GM04504 (cell line): ENCODE data around the gene PCSK2.

Source experiments
- DNase-seq: peaks from one replicate; pipeline ENCODE4 v3.0.0-alpha.2; 2012; ENCODE audit warnings: low read depth

The PCSK2 gene

DNA sequence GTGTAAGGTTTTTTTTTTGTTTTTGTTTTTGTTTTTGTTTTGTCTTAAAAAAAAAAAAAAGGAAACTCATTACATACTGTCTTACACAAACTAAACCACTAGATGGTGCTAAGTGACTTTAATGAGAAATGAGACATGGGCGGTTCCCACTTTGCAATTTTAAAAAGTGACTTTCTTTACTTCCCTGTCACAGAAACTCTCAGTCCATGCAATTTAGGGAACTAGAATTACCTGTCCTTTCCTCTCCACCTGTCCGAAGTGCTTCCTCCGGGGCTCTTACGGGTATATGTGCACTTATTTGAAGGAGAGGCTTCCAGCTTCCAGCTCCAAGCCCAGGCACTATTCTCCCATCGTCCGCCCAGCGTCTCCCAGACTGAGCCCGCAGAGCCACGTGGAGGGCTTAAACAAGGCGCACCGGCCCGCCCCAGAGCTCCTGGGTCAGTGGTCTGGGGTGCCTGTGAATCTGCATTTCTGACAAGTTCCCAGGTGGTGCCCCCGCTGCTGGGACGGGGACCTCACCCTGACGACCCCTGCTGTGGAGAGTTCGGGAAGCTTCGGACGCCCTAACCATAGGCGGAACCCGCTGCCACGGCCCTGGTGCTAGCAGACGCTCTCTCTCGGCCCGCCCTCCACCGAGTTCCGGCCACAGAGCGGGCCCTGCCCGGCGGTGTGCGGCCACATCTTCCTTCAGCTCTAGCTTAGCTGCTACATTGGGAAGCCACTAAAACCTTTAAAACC is 278.2 kb downstream of the PCSK2 start:
- DNase-seq, result peak; percentile 38

DNA sequence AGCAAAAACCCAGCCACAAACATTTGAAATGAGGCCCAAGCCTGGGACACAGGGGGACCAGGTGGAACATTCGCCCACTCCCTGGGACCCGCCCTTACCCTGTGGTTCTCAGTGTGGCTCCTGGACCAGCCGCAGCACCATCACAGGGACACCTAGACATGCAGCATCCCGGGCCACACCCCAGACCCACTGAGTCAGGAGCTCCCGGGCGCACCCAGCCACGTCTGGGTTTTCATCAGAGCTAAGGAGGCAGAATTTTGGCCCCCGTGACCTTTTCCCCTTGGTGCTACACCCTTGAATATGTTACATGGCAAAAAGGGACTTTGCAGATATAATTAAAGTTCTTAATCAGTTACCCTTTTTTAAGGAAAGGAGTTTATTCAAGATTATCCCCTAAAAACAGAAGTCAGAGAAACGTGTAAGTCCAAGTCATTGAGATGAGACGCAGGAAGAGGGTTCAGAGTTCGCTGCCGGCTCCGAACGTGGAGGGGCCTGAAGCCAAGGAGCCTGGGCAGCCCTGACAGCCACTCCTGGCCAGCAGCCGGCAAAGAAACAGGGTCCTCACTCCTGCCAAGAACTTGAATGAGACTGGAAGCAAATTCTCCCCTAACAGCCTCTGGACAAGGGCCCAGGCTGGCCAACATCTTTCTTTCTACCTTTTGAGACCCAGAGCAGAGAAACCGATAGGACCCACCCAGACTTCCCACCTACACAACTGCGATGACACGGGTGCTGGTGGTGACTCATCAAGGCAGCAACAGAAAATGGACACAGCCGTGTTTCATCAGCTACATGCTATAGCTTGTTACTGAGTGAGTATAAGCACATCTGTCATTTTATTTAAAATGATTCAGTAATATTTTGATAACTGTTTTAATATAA is 279.0 kb downstream of the PCSK2 start:
- no peak for DNase-seq

DNA sequence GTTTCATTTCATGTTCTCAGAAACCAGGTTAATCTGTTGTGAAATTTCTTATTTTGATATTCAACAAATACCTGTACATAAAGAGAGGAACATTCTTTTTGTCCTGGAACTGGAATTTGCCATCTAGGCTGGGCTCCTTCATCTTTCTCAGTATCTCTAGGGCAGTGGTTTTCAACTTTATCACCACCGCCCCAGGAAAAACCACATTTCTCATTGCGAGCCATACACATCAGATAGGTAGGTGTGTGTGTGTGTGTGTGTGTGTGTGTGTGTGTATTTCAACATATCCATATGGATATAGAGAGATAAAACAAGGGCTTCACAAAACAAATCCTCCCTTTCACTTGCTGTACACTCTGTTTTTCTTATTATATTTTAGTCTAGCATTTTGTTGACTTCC is 280.2 kb downstream of the PCSK2 start:
- DNase-seq, result no peak

DNA sequence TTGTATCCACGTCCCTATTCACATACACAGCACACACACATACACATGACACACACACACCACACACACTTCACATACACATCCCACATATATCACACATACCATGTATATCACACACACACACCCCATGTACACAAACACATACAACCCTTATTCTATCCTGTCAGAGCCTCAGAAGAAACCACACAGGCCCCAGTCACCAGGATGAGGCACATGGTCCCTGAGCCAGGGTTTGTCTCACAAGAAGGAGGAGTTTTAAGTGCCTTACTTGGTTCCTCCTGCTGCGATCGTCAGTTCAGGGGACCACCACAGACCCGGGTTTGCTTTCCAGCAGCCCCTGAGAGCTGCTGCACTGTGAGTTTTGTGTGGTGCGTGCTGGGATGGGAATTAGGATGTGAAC is 280.7 kb downstream of the PCSK2 start:
- DNase-seq, result no peak

DNA sequence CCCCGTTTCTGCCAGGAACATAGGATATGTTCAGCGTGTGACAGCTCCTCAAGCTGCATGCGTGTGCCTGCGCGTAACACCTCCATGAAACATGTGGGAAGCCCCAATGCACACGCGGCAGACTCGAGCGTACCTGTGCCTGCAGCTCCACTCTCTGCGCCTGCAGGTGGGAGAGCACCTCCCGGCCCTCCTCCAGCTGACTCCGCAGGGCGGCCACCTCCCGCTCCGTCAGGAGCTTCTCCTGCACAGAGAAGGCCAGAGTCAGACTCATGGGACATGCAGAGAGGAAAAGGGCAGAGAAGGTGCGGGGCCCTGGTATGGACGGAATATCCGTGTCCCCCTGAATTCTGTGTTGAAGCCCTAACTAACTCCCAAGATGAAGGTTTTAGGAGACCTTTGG is 281.9 kb downstream of the PCSK2 start:
- no peak for DNase-seq

DNA sequence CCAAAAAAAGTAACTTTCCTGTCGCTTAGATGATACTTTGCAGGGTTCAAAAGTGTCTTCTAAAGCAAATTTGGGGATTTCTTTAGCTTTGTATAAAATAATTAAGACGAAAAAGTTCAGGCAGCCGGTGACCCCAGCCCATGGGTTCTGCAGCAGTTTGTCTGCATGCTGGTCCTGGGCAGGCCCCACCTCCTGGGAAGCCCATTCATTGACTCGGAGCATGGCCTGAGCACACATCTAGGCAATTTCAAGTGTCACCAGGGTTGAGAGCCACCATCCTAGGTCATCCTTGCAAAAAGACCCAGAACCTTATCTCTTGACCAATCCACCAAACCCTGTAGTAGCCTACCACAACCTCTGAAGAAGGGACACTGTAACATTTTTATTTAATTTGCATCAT is 283.7 kb downstream of the PCSK2 start:
- no peak for DNase-seq

DNA sequence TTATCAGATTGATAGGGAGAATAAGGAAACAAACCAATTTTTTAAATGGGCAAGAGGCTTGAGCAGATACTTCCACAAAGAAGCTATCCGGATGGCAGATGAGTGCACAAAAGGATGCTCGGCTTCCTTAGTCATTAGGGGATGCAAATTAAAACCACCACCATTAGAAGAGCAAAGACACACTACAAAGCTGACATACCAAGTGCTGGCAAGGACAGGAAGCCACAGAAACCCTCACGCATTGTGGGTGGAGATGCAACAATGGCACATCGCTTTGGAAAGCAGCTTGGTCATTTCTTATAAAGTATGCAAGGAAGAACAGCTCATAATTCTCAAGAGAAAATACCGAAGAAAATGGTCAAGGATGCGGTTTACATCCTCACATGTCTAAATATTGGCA is 284.6 kb downstream of the PCSK2 start:
- no peak for DNase-seq

DNA sequence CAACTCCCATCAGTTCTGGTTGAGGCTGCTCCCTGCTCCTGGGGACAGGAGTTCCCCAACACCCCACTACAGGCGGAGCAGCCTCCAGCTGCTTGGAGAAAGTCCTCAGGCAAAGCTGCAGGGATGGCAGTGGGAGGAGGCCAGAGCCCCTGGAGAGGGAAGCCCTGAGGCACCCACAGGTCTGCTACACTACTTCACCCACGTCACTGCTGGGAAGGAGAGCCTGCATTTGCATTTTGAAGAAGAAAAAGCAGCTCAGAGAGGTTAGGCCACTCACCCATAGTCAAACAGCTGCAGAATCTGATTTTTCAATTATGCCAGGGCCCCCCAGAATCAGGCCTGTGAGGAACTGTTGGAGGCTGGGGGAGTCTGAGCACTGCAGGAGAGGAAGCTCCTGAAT is 287.1 kb downstream of the PCSK2 start:
- no peak for DNase-seq

DNA sequence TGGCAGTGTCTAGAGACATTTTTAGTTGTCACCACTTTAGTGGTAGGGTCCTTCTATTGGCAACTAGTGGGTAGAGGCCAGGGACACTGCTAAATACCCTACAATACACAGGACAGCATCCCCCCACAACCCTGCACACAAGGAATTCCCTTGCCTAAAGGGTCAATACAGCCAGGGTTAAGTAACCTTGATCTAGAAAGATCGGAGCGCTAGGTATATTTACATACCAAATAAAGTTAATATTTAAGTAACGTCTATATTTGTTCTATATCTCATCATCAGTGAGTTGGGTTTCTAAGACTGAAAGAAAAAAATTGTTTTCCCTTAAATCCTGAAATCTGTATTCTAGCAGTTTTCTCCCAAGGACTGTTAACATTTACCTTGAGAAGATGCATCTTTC is 288.2 kb downstream of the PCSK2 start:
- no peak for DNase-seq

DNA sequence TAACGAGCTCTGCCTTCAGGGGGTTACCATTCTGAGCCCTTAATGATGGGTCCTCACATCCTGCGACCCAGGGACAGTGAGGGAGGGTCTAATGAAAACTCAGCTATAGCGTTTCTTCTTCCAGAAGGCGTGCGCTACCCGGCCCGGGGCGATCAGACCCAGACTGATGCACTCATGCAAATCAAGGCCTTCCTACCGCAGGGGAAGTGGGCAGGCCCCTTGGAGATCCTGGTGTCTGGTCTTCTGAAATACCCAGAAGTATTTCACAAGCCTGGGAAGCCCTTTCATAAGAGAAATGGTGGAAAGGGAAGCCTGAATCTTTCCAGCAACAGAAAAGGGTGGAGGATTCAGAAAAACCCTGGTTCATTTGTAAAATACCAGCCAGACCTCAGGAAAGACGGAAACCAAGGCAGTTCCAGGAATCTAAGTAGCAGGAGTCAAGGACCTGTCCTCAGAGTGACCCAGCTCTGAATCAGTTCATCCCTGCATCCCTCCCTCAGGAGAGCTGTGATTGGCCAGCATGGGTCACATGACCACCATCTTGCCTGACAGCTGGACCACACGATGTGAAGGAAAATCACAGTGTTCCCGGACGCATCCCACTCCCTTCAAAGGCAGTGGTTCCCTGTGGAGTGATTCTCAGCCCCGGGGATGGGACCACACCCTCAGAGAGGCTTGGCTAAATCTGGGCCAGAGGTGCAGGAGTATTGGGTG is 291.7 kb downstream of the PCSK2 start:
- DNase-seq, result no peak

DNA sequence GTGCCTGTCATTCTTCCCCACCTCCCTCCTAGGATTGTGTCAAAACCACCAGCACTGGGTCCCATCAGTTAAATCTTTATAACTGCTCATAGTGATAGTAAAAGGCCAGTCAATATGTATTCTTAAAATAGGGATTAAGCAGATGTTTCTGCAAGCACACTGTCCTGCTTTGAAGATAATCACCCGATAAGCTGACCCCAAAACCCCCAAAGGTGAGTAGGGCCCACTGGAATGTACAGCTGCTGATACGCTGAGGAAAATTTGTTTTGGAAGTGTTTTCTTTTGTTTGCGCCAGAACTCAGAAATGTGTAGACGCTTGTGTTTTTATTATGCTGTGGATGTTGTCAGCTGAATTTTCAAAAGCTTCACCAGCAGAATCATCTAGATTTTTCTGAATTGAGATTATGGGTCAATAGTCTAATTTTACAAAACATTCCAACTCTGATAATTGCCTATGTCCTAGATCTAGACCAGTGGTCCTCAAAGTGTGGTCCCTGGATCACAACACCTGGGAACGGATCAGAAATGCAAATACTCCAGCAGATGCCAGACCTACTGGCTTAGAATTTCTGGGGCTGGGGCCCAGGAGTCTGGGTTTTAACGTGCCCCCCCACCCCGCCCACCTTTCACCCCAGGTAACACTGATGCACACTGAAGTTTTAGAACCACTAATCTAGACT is 292.9 kb downstream of the PCSK2 start:
- no peak for DNase-seq

DNA sequence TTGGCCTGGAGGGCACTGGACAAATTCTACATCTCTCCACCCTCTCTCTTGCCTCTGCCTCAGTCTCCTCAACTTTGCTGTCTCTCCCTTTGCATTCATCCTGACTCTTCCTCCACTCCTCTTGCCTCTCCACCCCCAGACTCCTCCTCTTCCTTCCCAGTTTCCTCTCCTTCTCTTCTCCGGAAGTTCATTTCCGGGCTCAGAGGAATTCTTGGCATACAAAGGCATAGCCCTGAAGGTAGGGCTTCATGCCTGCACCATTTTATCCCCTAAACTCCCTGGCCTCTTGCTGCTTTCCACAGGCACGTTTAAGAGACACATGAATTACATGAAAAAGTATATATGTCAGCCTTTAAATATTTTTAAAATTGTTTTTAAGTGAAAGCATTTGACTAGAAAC is 293.7 kb downstream of the PCSK2 start:
- DNase-seq, result no peak

DNA sequence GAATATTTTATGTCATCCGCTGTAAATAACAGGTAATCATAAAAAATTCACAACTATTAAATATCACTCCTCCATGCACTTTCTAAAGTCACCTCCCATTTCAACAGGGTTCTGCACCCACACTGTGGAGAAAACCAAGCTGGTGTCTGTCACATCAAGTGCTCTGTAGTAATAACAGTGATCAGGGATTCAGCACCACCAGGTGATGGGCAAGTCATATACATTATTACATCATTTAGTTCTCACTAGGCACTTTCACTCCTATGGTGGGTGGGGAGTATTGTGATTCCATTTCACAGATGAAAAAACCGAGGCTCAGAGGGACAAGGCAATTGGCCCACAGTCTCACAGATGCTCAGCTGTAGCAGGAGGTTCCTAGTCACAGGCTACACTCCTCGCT is 295.7 kb downstream of the PCSK2 start:
- no peak for DNase-seq

DNA sequence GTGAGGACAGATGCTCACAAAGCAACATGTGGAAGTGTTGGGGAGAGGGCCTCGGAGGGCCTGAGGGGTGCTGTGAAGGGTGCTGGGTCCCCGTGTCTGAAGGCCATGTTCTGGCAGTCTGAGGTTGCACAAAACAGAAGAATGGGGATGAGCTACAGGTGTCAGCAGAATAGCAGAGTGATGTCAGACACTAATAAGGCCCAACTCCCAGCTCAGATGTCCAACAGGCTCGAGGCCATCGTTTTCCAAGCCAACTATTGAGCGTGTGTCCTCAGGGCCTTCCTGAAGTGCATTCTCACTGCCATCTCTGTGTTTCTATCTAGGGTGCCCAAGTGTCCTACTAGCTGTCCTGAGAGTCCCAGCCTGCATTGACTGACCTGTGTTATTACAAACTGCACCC is 296.5 kb downstream of the PCSK2 start:
- no peak for DNase-seq

DNA sequence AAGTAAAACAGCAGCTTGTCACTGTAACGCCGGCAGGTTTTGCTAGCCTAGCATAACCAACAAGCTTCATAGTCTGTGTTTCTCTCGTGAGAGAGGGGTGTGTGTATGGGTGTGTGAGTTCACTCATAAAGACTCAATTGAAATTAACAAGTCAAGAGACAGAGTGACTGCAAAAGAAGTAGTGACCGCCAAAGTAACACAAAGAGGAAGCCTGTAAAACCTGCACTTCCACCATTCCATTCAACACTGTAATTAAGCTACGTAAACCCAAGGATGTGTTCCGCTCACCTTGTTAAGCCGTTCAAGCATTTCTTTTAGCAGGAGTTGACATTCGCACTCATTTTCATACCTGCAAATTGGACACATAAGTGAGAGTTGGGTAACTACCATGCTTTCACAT is 297.7 kb downstream of the PCSK2 start:
- DNase-seq, result no peak

DNA sequence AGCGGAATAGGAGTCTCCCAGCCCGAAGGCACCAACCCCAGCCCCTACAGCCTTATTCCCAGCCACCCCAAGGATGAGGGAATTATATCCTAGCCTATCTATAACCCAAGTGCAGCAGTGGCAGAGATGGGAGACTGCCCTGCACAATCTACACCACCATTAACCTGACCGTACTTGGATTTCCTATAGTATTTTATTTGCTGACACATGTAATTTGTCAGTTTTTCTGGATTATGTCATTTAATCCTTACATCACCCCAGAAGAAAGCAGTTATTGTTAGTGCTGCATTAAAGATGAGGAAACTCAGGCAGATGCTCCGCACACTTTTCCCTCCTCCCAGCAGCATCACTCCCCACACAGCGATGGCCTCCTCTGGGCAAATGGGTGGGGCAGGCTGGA is 298.3 kb downstream of the PCSK2 start:
- DNase-seq, result no peak

DNA sequence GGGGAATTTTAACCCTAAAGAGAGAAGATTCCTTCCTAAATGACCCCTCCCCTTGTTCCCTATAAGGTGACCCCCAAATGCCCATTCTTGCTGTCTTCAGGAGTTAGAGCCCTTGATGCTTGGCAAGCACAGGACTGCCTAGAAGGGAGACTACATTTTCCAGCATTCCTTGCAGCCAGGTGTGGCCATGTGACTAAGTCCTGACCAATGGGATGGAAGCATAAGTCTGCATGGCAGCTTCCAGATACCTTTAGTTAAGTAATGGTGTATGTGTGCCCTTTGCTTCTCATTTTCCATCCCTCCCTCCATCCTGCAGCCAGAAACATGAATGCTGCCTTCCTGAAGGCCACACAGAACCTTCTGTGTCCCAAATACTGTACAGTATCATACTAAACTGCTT is 298.8 kb downstream of the PCSK2 start:
- DNase-seq, result no peak

DNA sequence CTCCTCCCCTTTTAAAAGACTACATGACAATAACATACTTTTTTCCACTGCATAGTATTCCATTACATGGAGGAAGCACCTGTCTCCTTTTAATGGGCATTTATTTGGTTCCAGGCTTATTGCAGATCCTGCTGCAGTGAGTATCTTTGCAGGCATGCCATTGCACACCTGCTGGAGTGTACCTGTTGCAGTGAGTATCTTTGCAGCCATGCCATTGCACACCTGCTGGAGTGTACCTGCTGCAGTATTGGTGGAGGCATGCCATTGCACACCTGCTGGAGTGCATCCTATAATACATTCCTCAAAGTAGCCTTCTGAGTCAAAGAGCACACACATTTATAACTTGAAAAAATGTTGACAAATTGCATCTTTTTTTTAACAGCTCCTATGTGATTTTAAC is 302.7 kb downstream of the PCSK2 start:
- DNase-seq, result no peak

DNA sequence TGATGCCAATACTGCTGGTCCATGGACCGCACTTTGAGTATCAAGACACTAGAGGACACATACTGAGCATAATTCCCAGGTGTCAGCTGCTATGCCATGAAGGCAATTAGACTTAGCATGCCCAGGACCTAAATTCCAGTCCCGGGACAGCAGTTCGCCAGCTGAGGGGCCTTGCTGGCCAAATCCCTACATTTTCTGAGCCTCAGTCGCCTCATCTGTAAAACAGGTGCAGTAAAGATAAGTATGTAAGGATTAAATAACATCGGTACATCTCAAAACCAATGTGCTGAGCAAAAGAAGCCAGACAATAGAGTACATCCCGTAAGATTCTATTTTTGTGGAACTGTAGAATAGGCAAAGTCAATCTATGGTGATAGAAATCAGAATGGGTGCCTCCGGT is 303.3 kb downstream of the PCSK2 start:
- DNase-seq, result no peak

DNA sequence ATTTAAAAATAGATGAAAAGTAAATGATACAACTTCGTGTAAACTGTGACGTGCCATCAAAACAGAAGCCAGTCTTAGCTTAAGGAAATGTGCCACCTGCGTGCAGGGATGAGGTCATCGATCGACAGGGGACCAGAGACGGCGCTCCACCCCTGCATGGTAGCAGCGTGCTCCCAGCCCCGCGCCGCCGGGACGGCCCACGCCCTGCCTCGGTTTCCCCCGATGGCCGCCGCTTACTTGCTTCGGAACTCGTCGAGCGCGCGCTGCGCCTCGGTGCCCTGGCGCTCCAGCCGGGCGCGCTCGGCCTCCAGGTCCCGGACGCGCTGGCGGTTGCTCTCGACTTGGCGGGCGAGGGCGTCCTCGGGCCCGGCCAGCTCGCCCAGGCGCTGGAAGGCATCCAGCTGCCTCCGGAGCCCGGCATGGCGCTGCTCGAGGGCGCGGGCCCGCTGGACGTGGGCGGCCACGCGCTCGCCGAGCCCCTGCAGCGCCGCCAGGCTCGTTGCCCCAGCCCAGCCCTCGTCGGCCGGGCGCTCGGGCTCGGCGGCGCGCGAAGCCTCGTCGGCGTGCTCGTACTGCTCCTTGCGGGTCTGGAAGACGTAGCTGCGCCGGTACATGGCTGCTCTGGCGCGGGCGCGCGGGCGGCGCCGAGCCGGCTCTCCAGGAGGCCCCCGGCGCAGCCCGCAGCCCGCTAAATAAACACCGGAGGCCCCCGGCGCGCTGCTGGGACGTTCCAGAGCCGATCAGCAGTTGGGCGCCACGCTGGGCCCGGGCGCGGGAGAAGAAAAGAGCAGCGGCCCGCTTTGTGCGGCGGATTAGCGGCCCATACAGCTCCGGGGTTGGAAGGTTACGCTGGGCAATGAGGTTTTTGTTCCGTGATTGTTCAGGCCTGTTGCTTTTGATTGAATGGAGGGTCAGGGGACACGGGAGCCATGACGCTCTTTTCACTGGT is 304.1 kb downstream of the PCSK2 start, which contains the start of gene BFSP1:
TSS of gene BFSP1 (minus strand) at position 664 of the 949 bp plus-strand sequence. CDS start at position 614, 50 bp downstream.
- DNase-seq, result no peak

DNA sequence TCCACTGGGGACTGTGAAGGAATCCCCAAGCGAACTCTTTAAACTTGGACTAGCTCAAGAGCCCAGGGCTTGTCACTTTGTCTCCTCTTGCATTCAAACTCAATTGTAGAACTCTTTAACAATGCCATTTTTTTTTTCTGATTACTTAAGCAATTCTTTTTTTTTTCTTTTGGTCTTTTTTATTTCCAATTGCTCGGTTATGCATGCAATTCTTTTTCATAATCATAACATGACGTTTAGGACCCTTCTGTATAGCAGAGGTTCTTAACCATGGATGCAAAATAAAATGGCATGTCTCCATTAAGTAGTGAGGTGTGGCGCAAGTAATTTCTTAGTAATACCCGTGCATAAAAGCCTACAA is 304.8 kb downstream of the PCSK2 start:
- no peak for DNase-seq
